HEK293 (cell line): Measurements from ENCODE around the gene CCT3.

Source experiments
- GLI4 ChIP-seq: fragments of 450-650 bp; formaldehyde crosslinking; IDR thresholded peaks from 2 replicates; pipeline ENCODE4 v1.5.1; 2016; ENCODE audit warnings: missing biosample characterization, missing genetic modification characterization
- HOXD13 ChIP-seq: sonication (generic); formaldehyde crosslinking; IDR thresholded peaks from 2 replicates; pipeline ENCODE4 v1.8.0; 2022; ENCODE audit warnings: missing genetic modification reagents, borderline replicate concordance
- KLF1 ChIP-seq: fragments of 450-650 bp; formaldehyde crosslinking; IDR thresholded peaks from 2 replicates; pipeline ENCODE4 v1.5.1; 2016; ENCODE audit warnings: missing biosample characterization, missing genetic modification characterization
- KLF8 ChIP-seq: fragments of 450-650 bp; formaldehyde crosslinking; IDR thresholded peaks from 2 replicates; pipeline ENCODE4 v1.5.1; 2016; ENCODE audit warnings: missing biosample characterization, missing genetic modification characterization
- SCRT1 ChIP-seq: fragments of 450-650 bp; formaldehyde crosslinking; IDR thresholded peaks from 2 replicates; pipeline ENCODE4 v1.5.1; 2016; ENCODE audit warnings: missing biosample characterization, missing genetic modification characterization, borderline replicate concordance
- SCRT2 ChIP-seq: fragments of 450-650 bp; formaldehyde crosslinking; IDR thresholded peaks from 2 replicates; pipeline ENCODE4 v1.5.1; 2016; ENCODE audit warnings: missing biosample characterization, missing genetic modification characterization
- SP2 ChIP-seq: fragments of 450-650 bp; formaldehyde crosslinking; IDR thresholded peaks from 2 replicates; pipeline ENCODE4 v1.5.1; 2016; ENCODE audit warnings: missing biosample characterization, missing genetic modification characterization
- WT1 ChIP-seq: fragments of 450-650 bp; formaldehyde crosslinking; IDR thresholded peaks from 2 replicates; pipeline ENCODE4 v1.5.1; 2016; ENCODE audit warnings: missing biosample characterization, missing genetic modification characterization
- ZBTB21 ChIP-seq: fragments of 450-650 bp; formaldehyde crosslinking; IDR thresholded peaks from 2 replicates; pipeline ENCODE4 v1.5.1; 2017; ENCODE audit warnings: missing biosample characterization, missing genetic modification characterization
- ZNF10 ChIP-seq: fragments of 450-650 bp; formaldehyde crosslinking; IDR thresholded peaks from 2 replicates; pipeline ENCODE4 v1.5.1; 2017; ENCODE audit warnings: missing biosample characterization, missing genetic modification characterization
- ZNF274 ChIP-seq, 2 experiments: fragments of 200-500 bp in 1 of 2; fragments of 450-650 bp in 1 of 2; sonication (Bioruptor generic) in 1 of 2; formaldehyde crosslinking in 1 of 2; IDR thresholded peaks; 2 replicates each; pipeline versions ENCODE4 v1.5.1 to v1.6.1; 2014 to 2016; ENCODE audit warnings: borderline replicate concordance in 1 of 2, inconsistent platforms in 1 of 2, low read length in 1 of 2, missing biosample characterization in 1 of 2, missing genetic modification characterization in 1 of 2
- ZNF433 ChIP-seq: fragments of 450-650 bp; formaldehyde crosslinking; IDR thresholded peaks from 2 replicates; pipeline ENCODE4 v1.5.1; 2016; ENCODE audit warnings: missing biosample characterization, missing genetic modification characterization, low read depth
- ZNF610 ChIP-seq: fragments of 450-650 bp; formaldehyde crosslinking; IDR thresholded peaks from 2 replicates; pipeline ENCODE4 v1.5.1; 2016; ENCODE audit warnings: missing biosample characterization, missing genetic modification characterization, borderline replicate concordance
- TF ChIP-seq, protein P1 (sequence below): fragments of 450-650 bp; formaldehyde crosslinking; IDR thresholded peaks from 2 replicates; pipeline ENCODE4 v1.5.1; 2016; ENCODE audit warnings: missing biosample characterization, missing genetic modification characterization
- TF ChIP-seq, protein P2 (sequence below): fragments of 450-650 bp; formaldehyde crosslinking; IDR thresholded peaks from 2 replicates; pipeline ENCODE4 v1.5.1; 2016; ENCODE audit warnings: missing biosample characterization, missing genetic modification characterization
- TF ChIP-seq, protein P3 (sequence below): fragments of 450-650 bp; formaldehyde crosslinking; IDR thresholded peaks from 2 replicates; pipeline ENCODE4 v1.5.1; 2016; ENCODE audit warnings: missing biosample characterization, missing genetic modification characterization
- TF ChIP-seq, protein P4 (sequence below): fragments of 450-650 bp; formaldehyde crosslinking; IDR thresholded peaks from 2 replicates; pipeline ENCODE4 v1.5.1; 2016; ENCODE audit warnings: missing biosample characterization, missing genetic modification characterization, borderline replicate concordance
- TF ChIP-seq, protein P5 (sequence below): fragments of 450-650 bp; formaldehyde crosslinking; IDR thresholded peaks from 2 replicates; pipeline ENCODE4 v1.5.1; 2016; ENCODE audit warnings: missing biosample characterization, missing genetic modification characterization
- TF ChIP-seq, protein P6 (sequence below): fragments of 450-650 bp; formaldehyde crosslinking; IDR thresholded peaks from 2 replicates; pipeline ENCODE4 v1.5.1; 2017; ENCODE audit warnings: missing biosample characterization, missing genetic modification characterization

Gene CCT3

DNA sequence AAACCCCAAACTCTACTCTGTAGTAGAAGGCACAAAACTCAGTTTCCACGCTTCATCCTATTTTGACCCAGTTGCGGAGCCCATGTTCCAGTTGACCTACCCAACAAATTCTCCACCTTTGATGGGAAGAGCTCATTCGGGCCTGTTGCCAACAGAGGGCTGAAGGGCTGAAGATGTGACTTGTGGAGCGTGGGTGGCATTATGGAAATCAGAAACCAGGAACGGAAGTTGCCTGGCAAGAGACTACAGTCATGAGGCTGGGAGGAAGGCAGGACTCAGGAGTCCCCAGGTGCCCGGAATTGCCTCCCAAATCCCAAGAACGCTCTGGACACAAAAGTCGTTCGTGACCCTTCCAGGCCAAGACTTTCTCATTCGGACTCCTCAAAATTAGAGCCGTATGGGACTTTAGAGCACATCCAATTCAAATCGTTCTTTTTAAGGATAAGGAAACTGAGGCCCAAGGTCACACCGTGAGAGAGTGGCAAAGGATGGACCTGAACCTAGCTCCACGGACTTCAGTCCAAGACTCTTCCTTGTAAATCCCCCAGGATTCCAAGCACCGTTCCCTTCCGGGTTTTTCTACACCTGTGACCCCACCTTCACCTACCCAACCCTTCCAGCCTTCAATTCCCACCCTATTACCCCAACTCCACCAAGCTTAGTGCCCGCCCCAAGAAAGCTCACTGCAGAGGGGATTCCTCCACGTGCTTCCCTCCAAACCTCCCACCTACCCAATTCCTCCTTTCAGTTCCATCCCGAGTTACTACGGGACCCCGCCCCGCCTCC lies 56.2 kb downstream of the CCT3 start (continued):
- peak; percentile 62; the same call in 1 of the 2 replicates for TF ChIP-seq SCRT2 (tag by site-specific recombination)
- TF ChIP-seq ZBTB21: 0 out of 2 replicates have a peak, but pooled peaks have one; percentile 9
- TF ChIP-seq ZNF433 (tag by site-specific recombination): no peak
- peak; percentile 79 for TF ChIP-seq KLF1 (tag by site-specific recombination)
- no peak for TF ChIP-seq HOXD13 (CRISPR knock-in tag)
- peak; percentile 34; the same call in 1 of the 2 replicates for TF ChIP-seq KLF8 (tag by site-specific recombination)
- TF ChIP-seq, protein P1, sequence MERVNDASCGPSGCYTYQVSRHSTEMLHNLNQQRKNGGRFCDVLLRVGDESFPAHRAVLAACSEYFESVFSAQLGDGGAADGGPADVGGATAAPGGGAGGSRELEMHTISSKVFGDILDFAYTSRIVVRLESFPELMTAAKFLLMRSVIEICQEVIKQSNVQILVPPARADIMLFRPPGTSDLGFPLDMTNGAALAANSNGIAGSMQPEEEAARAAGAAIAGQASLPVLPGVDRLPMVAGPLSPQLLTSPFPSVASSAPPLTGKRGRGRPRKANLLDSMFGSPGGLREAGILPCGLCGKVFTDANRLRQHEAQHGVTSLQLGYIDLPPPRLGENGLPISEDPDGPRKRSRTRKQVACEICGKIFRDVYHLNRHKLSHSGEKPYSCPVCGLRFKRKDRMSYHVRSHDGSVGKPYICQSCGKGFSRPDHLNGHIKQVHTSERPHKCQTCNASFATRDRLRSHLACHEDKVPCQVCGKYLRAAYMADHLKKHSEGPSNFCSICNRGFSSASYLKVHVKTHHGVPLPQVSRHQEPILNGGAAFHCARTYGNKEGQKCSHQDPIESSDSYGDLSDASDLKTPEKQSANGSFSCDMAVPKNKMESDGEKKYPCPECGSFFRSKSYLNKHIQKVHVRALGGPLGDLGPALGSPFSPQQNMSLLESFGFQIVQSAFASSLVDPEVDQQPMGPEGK (tag by site-specific recombination): peak; percentile 85
- TF ChIP-seq ZNF10 (tag by site-specific recombination): peak; percentile 73; the same call in 1 of the 2 replicates
- TF ChIP-seq WT1: 0 out of 2 replicates have a peak, but pooled peaks have one; percentile 16
- no peak for TF ChIP-seq ZNF274 (IDR thresholded peaks at IDR 0.05; ENCODE audit: low read length)
- 0 out of 2 replicates have a peak, but pooled peaks have one; percentile 13 for TF ChIP-seq ZNF274 (tag by site-specific recombination; IDR thresholded peaks at IDR 0.05; ENCODE audit: borderline replicate concordance)
- peak; percentile 22; the same call in 1 of the 2 replicates for TF ChIP-seq SCRT1 (tag by site-specific recombination)
- TF ChIP-seq, protein P2, sequence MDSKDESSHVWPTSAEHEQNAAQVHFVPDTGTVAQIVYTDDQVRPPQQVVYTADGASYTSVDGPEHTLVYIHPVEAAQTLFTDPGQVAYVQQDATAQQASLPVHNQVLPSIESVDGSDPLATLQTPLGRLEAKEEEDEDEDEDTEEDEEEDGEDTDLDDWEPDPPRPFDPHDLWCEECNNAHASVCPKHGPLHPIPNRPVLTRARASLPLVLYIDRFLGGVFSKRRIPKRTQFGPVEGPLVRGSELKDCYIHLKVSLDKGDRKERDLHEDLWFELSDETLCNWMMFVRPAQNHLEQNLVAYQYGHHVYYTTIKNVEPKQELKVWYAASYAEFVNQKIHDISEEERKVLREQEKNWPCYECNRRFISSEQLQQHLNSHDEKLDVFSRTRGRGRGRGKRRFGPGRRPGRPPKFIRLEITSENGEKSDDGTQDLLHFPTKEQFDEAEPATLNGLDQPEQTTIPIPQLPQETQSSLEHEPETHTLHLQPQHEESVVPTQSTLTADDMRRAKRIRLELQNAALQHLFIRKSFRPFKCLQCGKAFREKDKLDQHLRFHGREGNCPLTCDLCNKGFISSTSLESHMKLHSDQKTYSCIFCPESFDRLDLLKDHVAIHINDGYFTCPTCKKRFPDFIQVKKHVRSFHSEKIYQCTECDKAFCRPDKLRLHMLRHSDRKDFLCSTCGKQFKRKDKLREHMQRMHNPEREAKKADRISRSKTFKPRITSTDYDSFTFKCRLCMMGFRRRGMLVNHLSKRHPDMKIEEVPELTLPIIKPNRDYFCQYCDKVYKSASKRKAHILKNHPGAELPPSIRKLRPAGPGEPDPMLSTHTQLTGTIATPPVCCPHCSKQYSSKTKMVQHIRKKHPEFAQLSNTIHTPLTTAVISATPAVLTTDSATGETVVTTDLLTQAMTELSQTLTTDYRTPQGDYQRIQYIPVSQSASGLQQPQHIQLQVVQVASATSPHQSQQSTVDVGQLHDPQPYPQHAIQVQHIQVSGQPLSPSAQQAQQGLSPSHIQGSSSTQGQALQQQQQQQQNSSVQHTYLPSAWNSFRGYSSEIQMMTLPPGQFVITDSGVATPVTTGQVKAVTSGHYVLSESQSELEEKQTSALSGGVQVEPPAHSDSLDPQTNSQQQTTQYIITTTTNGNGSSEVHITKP: peak; percentile 57
- TF ChIP-seq, protein P3, sequence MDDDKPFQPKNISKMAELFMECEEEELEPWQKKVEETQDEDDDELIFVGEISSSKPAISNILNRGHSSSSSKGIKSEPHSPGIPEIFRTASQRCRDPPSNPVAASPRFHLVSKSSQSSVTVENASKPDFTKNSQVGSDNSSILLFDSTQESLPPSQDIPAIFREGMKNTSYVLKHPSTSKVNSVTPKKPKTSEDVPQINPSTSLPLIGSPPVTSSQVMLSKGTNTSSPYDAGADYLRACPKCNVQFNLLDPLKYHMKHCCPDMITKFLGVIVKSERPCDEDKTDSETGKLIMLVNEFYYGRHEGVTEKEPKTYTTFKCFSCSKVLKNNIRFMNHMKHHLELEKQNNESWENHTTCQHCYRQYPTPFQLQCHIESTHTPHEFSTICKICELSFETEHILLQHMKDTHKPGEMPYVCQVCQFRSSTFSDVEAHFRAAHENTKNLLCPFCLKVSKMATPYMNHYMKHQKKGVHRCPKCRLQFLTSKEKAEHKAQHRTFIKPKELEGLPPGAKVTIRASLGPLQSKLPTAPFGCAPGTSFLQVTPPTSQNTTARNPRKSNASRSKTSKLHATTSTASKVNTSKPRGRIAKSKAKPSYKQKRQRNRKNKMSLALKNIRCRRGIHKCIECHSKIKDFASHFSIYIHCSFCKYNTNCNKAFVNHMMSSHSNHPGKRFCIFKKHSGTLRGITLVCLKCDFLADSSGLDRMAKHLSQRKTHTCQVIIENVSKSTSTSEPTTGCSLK: no peak
- TF ChIP-seq, protein P4, sequence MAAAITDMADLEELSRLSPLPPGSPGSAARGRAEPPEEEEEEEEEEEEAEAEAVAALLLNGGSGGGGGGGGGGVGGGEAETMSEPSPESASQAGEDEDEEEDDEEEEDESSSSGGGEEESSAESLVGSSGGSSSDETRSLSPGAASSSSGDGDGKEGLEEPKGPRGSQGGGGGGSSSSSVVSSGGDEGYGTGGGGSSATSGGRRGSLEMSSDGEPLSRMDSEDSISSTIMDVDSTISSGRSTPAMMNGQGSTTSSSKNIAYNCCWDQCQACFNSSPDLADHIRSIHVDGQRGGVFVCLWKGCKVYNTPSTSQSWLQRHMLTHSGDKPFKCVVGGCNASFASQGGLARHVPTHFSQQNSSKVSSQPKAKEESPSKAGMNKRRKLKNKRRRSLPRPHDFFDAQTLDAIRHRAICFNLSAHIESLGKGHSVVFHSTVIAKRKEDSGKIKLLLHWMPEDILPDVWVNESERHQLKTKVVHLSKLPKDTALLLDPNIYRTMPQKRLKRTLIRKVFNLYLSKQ (tag by site-specific recombination): 0 out of 2 replicates have a peak, but pooled peaks have one; percentile 13
- TF ChIP-seq GLI4 (tag by site-specific recombination): no peak
- TF ChIP-seq ZNF610 (tag by site-specific recombination): 0 out of 2 replicates have a peak, but pooled peaks have one; percentile 4
- TF ChIP-seq, protein P5, sequence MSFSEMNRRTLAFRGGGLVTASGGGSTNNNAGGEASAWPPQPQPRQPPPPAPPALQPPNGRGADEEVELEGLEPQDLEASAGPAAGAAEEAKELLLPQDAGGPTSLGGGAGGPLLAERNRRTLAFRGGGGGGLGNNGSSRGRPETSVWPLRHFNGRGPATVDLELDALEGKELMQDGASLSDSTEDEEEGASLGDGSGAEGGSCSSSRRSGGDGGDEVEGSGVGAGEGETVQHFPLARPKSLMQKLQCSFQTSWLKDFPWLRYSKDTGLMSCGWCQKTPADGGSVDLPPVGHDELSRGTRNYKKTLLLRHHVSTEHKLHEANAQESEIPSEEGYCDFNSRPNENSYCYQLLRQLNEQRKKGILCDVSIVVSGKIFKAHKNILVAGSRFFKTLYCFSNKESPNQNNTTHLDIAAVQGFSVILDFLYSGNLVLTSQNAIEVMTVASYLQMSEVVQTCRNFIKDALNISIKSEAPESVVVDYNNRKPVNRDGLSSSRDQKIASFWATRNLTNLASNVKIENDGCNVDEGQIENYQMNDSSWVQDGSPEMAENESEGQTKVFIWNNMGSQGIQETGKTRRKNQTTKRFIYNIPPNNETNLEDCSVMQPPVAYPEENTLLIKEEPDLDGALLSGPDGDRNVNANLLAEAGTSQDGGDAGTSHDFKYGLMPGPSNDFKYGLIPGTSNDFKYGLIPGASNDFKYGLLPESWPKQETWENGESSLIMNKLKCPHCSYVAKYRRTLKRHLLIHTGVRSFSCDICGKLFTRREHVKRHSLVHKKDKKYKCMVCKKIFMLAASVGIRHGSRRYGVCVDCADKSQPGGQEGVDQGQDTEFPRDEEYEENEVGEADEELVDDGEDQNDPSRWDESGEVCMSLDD (tag by site-specific recombination): peak; percentile 76
- TF ChIP-seq SP2: peak; percentile 77
- TF ChIP-seq, protein P6, sequence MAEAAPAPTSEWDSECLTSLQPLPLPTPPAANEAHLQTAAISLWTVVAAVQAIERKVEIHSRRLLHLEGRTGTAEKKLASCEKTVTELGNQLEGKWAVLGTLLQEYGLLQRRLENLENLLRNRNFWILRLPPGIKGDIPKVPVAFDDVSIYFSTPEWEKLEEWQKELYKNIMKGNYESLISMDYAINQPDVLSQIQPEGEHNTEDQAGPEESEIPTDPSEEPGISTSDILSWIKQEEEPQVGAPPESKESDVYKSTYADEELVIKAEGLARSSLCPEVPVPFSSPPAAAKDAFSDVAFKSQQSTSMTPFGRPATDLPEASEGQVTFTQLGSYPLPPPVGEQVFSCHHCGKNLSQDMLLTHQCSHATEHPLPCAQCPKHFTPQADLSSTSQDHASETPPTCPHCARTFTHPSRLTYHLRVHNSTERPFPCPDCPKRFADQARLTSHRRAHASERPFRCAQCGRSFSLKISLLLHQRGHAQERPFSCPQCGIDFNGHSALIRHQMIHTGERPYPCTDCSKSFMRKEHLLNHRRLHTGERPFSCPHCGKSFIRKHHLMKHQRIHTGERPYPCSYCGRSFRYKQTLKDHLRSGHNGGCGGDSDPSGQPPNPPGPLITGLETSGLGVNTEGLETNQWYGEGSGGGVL (tag by site-specific recombination): peak; percentile 43; the same call in 1 of the 2 replicates
